ENCODE results near the gene MANBA. TPM values are rescaled to one million over a fixed set of nuclear protein-coding genes. Genes with fewer than 3 reads are reported as not detected.

MANBA gene
- total and polyA plus RNA-seq, 2 of the 13 experiments (the other 11 are each of a cell fraction or from before 2014, with no cell fraction given), result 11.7 to 33.3 TPM

DNA sequence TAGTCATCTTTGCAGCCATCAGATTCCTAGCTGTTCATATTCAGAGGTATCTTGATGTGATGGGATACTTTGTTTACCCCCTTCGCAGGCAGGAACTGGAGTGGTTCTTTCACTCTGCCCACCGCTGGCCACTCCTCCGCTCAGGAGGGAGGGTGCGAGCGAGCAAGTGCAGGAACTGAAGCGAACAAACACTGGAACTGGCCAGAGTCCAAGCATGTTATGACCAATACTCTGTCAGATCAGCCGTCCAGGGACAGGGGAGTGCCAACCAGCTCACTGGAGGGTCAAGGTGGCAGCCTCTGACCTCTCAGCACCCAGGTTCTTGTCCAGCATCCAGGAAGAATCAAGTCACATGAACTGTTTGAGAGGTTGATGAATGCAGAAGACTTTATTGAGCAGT lies 18.0 kb upstream of the MANBA start (continued):
- TF ChIP-seq, protein P1, sequence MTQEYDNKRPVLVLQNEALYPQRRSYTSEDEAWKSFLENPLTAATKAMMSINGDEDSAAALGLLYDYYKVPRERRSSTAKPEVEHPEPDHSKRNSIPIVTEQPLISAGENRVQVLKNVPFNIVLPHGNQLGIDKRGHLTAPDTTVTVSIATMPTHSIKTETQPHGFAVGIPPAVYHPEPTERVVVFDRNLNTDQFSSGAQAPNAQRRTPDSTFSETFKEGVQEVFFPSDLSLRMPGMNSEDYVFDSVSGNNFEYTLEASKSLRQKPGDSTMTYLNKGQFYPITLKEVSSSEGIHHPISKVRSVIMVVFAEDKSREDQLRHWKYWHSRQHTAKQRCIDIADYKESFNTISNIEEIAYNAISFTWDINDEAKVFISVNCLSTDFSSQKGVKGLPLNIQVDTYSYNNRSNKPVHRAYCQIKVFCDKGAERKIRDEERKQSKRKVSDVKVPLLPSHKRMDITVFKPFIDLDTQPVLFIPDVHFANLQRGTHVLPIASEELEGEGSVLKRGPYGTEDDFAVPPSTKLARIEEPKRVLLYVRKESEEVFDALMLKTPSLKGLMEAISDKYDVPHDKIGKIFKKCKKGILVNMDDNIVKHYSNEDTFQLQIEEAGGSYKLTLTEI (CRISPR knock-in tag; conservative IDR thresholded peaks at IDR 0.05), result no peak
- TF ChIP-seq ZNF747 (CRISPR knock-in tag; IDR thresholded peaks at IDR 0.05; ENCODE audit: borderline replicate concordance) (0 out of 2 replicates have a peak, but pooled peaks have one; percentile 40), ZNF317 (CRISPR knock-in tag; IDR thresholded peaks at IDR 0.05) (no peak), ZNF124 (CRISPR knock-in tag; IDR thresholded peaks at IDR 0.05) (0 out of 2 replicates have a peak, but pooled peaks have one; percentile 64), ZNF326 (CRISPR knock-in tag; IDR thresholded peaks at IDR 0.05; ENCODE audit: borderline replicate concordance) (no peak), ZNF792 (CRISPR knock-in tag; IDR thresholded peaks at IDR 0.05) (peak; percentile 66; the same call in 1 of the 2 replicates), POLR2A (IDR thresholded peaks at IDR 0.05; ENCODE audit: insufficient read depth in 1 of 2, low read depth in 2 of 2, low read length in 2 of 2) (no peak)
- TF ChIP-seq, protein P2, sequence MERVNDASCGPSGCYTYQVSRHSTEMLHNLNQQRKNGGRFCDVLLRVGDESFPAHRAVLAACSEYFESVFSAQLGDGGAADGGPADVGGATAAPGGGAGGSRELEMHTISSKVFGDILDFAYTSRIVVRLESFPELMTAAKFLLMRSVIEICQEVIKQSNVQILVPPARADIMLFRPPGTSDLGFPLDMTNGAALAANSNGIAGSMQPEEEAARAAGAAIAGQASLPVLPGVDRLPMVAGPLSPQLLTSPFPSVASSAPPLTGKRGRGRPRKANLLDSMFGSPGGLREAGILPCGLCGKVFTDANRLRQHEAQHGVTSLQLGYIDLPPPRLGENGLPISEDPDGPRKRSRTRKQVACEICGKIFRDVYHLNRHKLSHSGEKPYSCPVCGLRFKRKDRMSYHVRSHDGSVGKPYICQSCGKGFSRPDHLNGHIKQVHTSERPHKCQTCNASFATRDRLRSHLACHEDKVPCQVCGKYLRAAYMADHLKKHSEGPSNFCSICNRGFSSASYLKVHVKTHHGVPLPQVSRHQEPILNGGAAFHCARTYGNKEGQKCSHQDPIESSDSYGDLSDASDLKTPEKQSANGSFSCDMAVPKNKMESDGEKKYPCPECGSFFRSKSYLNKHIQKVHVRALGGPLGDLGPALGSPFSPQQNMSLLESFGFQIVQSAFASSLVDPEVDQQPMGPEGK (CRISPR knock-in tag; IDR thresholded peaks at IDR 0.05), result peak; percentile 43; the same call in 1 of the 2 replicates
- TF ChIP-seq, protein P3, sequence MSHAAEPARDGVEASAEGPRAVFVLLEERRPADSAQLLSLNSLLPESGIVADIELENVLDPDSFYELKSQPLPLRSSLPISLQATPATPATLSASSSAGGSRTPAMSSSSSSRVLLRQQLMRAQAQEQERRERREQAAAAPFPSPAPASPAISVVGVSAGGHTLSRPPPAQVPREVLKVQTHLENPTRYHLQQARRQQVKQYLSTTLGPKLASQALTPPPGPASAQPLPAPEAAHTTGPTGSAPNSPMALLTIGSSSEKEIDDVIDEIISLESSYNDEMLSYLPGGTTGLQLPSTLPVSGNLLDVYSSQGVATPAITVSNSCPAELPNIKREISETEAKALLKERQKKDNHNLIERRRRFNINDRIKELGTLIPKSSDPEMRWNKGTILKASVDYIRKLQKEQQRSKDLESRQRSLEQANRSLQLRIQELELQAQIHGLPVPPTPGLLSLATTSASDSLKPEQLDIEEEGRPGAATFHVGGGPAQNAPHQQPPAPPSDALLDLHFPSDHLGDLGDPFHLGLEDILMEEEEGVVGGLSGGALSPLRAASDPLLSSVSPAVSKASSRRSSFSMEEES (CRISPR knock-in tag; IDR thresholded peaks at IDR 0.05), result peak; percentile 29; the same call in 1 of the 2 replicates
- TF ChIP-seq, protein P4, sequence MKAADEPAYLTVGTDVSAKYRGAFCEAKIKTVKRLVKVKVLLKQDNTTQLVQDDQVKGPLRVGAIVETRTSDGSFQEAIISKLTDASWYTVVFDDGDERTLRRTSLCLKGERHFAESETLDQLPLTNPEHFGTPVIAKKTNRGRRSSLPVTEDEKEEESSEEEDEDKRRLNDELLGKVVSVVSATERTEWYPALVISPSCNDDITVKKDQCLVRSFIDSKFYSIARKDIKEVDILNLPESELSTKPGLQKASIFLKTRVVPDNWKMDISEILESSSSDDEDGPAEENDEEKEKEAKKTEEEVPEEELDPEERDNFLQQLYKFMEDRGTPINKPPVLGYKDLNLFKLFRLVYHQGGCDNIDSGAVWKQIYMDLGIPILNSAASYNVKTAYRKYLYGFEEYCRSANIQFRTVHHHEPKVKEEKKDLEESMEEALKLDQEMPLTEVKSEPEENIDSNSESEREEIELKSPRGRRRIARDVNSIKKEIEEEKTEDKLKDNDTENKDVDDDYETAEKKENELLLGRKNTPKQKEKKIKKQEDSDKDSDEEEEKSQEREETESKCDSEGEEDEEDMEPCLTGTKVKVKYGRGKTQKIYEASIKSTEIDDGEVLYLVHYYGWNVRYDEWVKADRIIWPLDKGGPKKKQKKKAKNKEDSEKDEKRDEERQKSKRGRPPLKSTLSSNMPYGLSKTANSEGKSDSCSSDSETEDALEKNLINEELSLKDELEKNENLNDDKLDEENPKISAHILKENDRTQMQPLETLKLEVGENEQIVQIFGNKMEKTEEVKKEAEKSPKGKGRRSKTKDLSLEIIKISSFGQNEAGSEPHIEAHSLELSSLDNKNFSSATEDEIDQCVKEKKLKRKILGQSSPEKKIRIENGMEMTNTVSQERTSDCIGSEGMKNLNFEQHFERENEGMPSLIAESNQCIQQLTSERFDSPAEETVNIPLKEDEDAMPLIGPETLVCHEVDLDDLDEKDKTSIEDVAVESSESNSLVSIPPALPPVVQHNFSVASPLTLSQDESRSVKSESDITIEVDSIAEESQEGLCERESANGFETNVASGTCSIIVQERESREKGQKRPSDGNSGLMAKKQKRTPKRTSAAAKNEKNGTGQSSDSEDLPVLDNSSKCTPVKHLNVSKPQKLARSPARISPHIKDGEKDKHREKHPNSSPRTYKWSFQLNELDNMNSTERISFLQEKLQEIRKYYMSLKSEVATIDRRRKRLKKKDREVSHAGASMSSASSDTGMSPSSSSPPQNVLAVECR (CRISPR knock-in tag; IDR thresholded peaks at IDR 0.05; ENCODE audit: borderline replicate concordance), result peak; percentile 60; the same call in 1 of the 2 replicates
- TF ChIP-seq, protein P5, sequence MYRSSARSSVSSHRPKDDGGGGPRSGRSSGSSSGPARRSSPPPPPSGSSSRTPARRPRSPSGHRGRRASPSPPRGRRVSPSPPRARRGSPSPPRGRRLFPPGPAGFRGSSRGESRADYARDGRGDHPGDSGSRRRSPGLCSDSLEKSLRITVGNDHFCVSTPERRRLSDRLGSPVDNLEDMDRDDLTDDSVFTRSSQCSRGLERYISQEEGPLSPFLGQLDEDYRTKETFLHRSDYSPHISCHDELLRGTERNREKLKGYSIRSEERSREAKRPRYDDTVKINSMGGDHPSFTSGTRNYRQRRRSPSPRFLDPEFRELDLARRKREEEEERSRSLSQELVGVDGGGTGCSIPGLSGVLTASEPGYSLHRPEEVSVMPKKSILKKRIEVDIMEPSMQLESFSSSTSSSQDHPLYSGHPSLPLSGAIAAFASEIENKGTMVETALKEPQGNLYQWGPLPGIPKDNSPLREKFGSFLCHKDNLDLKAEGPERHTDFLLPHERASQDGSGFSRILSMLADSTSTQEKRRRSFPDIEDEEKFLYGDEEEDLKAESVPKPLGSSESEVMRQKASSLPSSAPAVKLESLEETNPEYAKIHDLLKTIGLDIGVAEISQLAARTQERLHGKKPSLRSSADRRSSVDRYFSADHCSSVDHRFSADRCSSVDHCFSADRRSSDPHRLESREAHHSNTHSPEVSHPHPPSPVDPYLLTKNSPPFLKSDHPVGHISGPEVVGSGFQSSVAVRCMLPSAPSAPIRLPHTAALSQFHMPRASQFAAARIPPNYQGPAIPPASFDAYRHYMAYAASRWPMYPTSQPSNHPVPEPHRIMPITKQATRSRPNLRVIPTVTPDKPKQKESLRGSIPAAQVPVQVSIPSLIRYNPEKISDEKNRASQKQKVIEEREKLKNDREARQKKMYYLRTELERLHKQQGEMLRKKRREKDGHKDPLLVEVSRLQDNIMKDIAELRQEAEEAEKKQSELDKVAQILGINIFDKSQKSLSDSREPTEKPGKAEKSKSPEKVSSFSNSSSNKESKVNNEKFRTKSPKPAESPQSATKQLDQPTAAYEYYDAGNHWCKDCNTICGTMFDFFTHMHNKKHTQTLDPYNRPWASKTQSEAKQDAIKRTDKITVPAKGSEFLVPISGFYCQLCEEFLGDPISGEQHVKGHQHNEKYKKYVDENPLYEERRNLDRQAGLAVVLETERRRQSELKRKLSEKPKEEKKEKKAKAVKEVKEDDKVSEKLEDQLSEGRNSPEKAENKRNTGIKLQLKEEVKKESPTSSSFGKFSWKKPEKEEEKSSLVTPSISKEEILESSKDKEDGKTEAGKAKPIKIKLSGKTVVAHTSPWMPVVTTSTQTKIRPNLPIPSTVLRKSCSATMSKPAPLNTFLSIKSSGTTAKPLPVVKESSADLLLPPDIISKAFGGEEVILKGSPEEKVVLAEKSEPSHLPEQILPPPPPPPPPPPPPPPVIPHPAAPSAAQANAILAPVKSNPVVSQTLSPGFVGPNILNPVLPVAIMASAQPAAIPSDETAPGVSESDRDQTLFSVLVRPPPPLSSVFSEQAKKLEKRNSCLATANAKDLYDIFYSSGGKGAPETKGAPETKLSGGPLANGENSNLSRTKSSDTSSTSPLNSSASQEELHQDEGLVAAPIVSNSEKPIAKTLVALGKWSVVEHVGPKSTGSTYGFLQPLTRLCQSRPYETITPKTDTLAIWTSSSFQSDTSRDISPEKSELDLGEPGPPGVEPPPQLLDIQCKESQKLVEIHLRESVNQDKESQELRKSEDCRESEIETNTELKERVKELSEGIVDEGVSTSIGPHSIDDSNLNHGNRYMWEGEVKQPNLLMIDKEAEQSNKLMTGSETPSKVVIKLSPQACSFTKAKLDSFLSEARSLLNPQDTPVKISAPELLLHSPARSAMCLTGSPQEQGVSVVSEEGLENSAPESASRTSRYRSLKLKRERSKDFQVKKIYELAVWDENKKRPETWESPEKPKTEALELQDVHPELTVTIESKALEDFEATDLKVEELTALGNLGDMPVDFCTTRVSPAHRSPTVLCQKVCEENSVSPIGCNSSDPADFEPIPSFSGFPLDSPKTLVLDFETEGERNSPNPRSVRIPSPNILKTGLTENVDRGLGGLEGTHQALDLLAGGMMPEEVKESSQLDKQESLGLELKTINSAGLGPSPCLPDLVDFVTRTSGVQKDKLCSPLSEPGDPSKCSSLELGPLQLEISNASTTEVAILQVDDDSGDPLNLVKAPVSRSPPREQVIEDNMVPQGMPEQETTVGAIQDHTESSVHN (CRISPR knock-in tag; IDR thresholded peaks at IDR 0.05), result no peak
